ENCODE results near the gene LDLR. TPM values are rescaled to one million over a fixed set of nuclear protein-coding genes. Genes with fewer than 3 reads are reported as not detected.

LDLR gene
- total RNA-seq, 4 donors from 2014 or later, result 75.7 to 209 (median 156) TPM

DNA sequence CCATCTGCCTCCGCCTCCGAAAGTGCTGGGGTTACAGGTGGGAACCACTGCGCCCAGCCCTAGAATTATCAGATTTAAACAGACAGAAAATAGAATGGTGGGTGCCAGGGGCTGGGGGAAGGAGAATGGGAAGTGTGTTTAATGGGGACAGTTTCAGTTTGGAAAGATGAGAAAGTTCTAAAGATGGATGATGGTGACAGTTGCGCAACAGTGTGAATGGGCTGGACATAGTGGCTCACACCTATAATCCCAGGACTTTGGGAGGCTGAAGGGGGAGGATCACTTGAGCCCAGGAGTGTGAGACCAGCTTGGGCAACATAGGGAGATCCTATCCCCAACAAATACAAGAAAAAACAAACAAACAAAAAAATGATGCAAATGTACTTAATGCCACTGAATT, 92.2 kb downstream of the LDLR start:
- peaks cover 0 to 29% (median 0%) of the 10 kb centered on the region in 3 donors for H3K36me3 ChIP-seq
- no peak for DNase-seq
- no peaks in the 10 kb centered on the region for H3K9me3 ChIP-seq
- no peak overlapping the region for H3K4me3 ChIP-seq
- no peaks in the 10 kb centered on the region for H3K27me3 ChIP-seq
- TF ChIP-seq POLR2A (IDR thresholded peaks at IDR 0.05), result no peak
- TF ChIP-seq, protein P1, sequence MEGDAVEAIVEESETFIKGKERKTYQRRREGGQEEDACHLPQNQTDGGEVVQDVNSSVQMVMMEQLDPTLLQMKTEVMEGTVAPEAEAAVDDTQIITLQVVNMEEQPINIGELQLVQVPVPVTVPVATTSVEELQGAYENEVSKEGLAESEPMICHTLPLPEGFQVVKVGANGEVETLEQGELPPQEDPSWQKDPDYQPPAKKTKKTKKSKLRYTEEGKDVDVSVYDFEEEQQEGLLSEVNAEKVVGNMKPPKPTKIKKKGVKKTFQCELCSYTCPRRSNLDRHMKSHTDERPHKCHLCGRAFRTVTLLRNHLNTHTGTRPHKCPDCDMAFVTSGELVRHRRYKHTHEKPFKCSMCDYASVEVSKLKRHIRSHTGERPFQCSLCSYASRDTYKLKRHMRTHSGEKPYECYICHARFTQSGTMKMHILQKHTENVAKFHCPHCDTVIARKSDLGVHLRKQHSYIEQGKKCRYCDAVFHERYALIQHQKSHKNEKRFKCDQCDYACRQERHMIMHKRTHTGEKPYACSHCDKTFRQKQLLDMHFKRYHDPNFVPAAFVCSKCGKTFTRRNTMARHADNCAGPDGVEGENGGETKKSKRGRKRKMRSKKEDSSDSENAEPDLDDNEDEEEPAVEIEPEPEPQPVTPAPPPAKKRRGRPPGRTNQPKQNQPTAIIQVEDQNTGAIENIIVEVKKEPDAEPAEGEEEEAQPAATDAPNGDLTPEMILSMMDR (IDR thresholded peaks at IDR 0.05), result no peak
- peak overlapping the region in 2 of 4 donors; percentile 38 to 58 for H3K27ac ChIP-seq
- H3K4me1 ChIP-seq, result peaks cover 0 to 13% (median 5%) of the 10 kb centered on the region in 4 donors

Other genes starting within 250 kb of the LDLR start
- gene C19orf38, start 241.0 kb upstream of the LDLR start, total RNA-seq, result 10 to 100 TPM in 1 of 4 donors, not detected in 3; 20.6 TPM
- gene CARM1, start 217.9 kb upstream of the LDLR start, total RNA-seq, result 10 to 100 TPM; 23.8 to 40.6 (median 29.7) TPM
- gene YIPF2, start 160.8 kb upstream of the LDLR start, total RNA-seq, result 10 to 100 TPM; 30.5 to 60.1 (median 49.3) TPM
- 10 to 100 TPM; 28.0 to 39.5 (median 34.1) TPM for gene TIMM29, start 160.7 kb upstream of the LDLR start, total RNA-seq
- gene SMARCA4, start 128.4 kb upstream of the LDLR start, total RNA-seq, result 100 to 1,000 TPM in 2 of 4 donors, 10 to 100 TPM in 2; 68.3 to 208 (median 114) TPM
- gene SPC24, start 66.3 kb downstream of the LDLR start, total RNA-seq, result 10 to 100 TPM in 2 of 4 donors, 1 to 10 TPM in 2; 1.7 to 28.9 (median 8.4) TPM
- 100 to 1,000 TPM in 1 of 4 donors, 10 to 100 TPM in 3; 41.9 to 283 (median 68.4) TPM for gene KANK2, start 108.1 kb downstream of the LDLR start, total RNA-seq
- not detected for gene ANGPTL8, start 150.2 kb downstream of the LDLR start, total RNA-seq
- gene DOCK6, start 173.1 kb downstream of the LDLR start, total RNA-seq, result 100 to 1,000 TPM in 3 of 4 donors, 10 to 100 TPM in 1; 66.4 to 194 (median 157) TPM
- not detected for gene TSPAN16, start 206.7 kb downstream of the LDLR start, total RNA-seq